ENCODE measurements around the gene PLCB1. TPM values are rescaled to one million over a fixed set of nuclear protein-coding genes. Genes with fewer than 3 reads are reported as not detected.

PLCB1 gene
- total and polyA plus RNA-seq, 2 donors (not counting 3 experiments of a cell fraction or from before 2014, with no cell fraction given): 10.2 to 53.4 TPM

- Histone ChIP-seq H2AFZ (ENCODE audit: low read depth, low read length) (no peak overlapping the region), H3K27ac (ENCODE audit: insufficient read depth, low read depth, low read length) (no peak overlapping the region), H3K36me3 (ENCODE audit: control insufficient read depth in 2 of 2, extremely low read depth in 1 of 2, insufficient read depth in 2 of 2, low read length in 2 of 2) (no peaks in the 10 kb centered on the region), H3K9me1 (replicated peaks; ENCODE audit: control insufficient read depth, extremely low read depth, insufficient read depth, low read length) (no peaks in the 10 kb centered on the region), H4K20me1 (replicated peaks; ENCODE audit: control insufficient read depth, extremely low read depth, insufficient read depth, low read length) (no peaks in the 10 kb centered on the region), H3K79me2 (ENCODE audit: control insufficient read depth, insufficient read depth, low read length) (no peaks in the 10 kb centered on the region), H3K4me3 (replicated peaks in 1 of 3; ENCODE audit: insufficient read depth in 1 of 3, low read depth in 1 of 3, low read length in 3 of 3) (no peak overlapping the region), H3K4me1 (ENCODE audit: control insufficient read depth, extremely low read depth, insufficient read depth, low read length) (no peaks in the 10 kb centered on the region), H3K27me3 (ENCODE audit: control insufficient read depth in 2 of 2, insufficient read depth in 2 of 2, low read length in 2 of 2) (no peaks in the 10 kb centered on the region), H3K4me2 (ENCODE audit: insufficient read depth, low read length) (no peak overlapping the region), H3K9me3 (replicated peaks; ENCODE audit: control insufficient read depth, insufficient read depth, low read length) (no peaks in the 10 kb centered on the region), H3K9ac (replicated peaks; ENCODE audit: extremely low read depth, insufficient read depth, low read length) (no peak overlapping the region)
- ChIA-PET CTCF (no interaction called here), POLR2A (no interaction called here)
- TF ChIP-seq CTCF (IDR thresholded peaks at IDR 0.05; ENCODE audit: extremely low read depth in 1 of 2, insufficient read depth in 1 of 2, low read depth in 1 of 2, low read length in 2 of 2): no peak
- no peak for TF ChIP-seq JUN (IDR thresholded peaks at IDR 0.05; ENCODE audit: borderline replicate concordance, insufficient read depth, insufficient read length, low read depth)
- no peak for FAIRE-seq
- no peak for DNase-seq (ENCODE audit: low read depth, low spot score)
- dilution Hi-C loops (cut with MboI; ENCODE audit: extremely low pct_ligation_motif_present, low sequenced_read_pairs) (no loop called here), intact Hi-C loops (cut with micrococcal nuclease) (no loop called here)
- no TSS peak for BruUV-seq (replicated peaks)
Measured at GRCh38 chr20:8353512-8353911, 221.4 kb downstream of the PLCB1 start.

GRCh38 chr20:8355453-8355852, 223.4 kb downstream of the PLCB1 start:
- Histone ChIP-seq H3K27me3 (ENCODE audit: control insufficient read depth in 2 of 2, insufficient read depth in 2 of 2, low read length in 2 of 2) (no peaks in the 10 kb centered on the region), H3K79me2 (ENCODE audit: control insufficient read depth, insufficient read depth, low read length) (no peaks in the 10 kb centered on the region), H3K4me1 (ENCODE audit: control insufficient read depth, extremely low read depth, insufficient read depth, low read length) (no peaks in the 10 kb centered on the region), H3K4me3 (replicated peaks in 1 of 3; ENCODE audit: insufficient read depth in 1 of 3, low read depth in 1 of 3, low read length in 3 of 3) (no peak overlapping the region), H4K20me1 (replicated peaks; ENCODE audit: control insufficient read depth, extremely low read depth, insufficient read depth, low read length) (no peaks in the 10 kb centered on the region), H3K36me3 (ENCODE audit: control insufficient read depth in 2 of 2, extremely low read depth in 1 of 2, insufficient read depth in 2 of 2, low read length in 2 of 2) (no peaks in the 10 kb centered on the region), H3K9me3 (replicated peaks; ENCODE audit: control insufficient read depth, insufficient read depth, low read length) (no peaks in the 10 kb centered on the region), H3K9me1 (replicated peaks; ENCODE audit: control insufficient read depth, extremely low read depth, insufficient read depth, low read length) (no peaks in the 10 kb centered on the region), H2AFZ (ENCODE audit: low read depth, low read length) (no peak overlapping the region), H3K9ac (replicated peaks; ENCODE audit: extremely low read depth, insufficient read depth, low read length) (no peak overlapping the region), H3K27ac (ENCODE audit: insufficient read depth, low read depth, low read length) (no peak overlapping the region), H3K4me2 (ENCODE audit: insufficient read depth, low read length) (no peak overlapping the region)
- no peak for FAIRE-seq
- no TSS peak for BruUV-seq (replicated peaks)
- no peak for TF ChIP-seq GATA2 (IDR thresholded peaks at IDR 0.05; ENCODE audit: insufficient read depth, insufficient read length, low read depth, low read length)
- TF ChIP-seq JUN (IDR thresholded peaks at IDR 0.05; ENCODE audit: borderline replicate concordance, insufficient read depth, insufficient read length, low read depth): no peak
- TF ChIP-seq EZH2 (IDR thresholded peaks at IDR 0.05; ENCODE audit: borderline replicate concordance, low read depth, low read length, severe bottlenecking): no peak
- no peak for TF ChIP-seq POLR2AphosphoS5 (IDR thresholded peaks at IDR 0.05; ENCODE audit: insufficient read depth, low read depth, low read length)
- TF ChIP-seq MYC (IDR thresholded peaks at IDR 0.05; ENCODE audit: low read depth, low read length): no peak
- no peak for TF ChIP-seq FOS (IDR thresholded peaks at IDR 0.05; ENCODE audit: borderline replicate concordance, insufficient read depth, low read length)
- TF ChIP-seq CTCF (IDR thresholded peaks at IDR 0.05; ENCODE audit: extremely low read depth in 1 of 2, insufficient read depth in 1 of 2, low read depth in 1 of 2, low read length in 2 of 2): no peak
- TF ChIP-seq POLR2A (IDR thresholded peaks at IDR 0.05; ENCODE audit: low read depth, low read length): no peak
- no peak for TF ChIP-seq MAX (IDR thresholded peaks at IDR 0.05; ENCODE audit: insufficient read depth, insufficient read length)
- POLR2A ChIA-PET: no interaction called here
- dilution Hi-C loops (cut with MboI; ENCODE audit: extremely low pct_ligation_motif_present, low sequenced_read_pairs): no loop called here
- intact Hi-C loops (cut with micrococcal nuclease): no loop called here
- no peak for DNase-seq (ENCODE audit: low read depth, low spot score)
- CTCF ChIA-PET: interaction anchor here (0.8 to 1.2 kb wide), 2 partner anchors 8 to 367 kb away, joined by 3 read pairs; no protein-coding TSS in a partner anchor
